Testis (tissue), 2 donors: ENCODE measurements around the gene GRIN2C.

Experiments
- CTCF ChIP-seq, 3 experiments: fragments of 450-650 bp in 2 of 3; fragments of 200-600 bp in 1 of 3; sonication (generic) in 1 of 3; IDR thresholded peaks; one replicate each; pipeline ENCODE4 v1.5.1; 2016 to 2019; ENCODE audit warnings: antibody characterized with exemption in 3 of 3, mild to moderate bottlenecking in 2 of 3, moderate library complexity in 1 of 3
- POLR2A ChIP-seq: fragments of 450-650 bp; IDR thresholded peaks from one replicate; pipeline ENCODE4 v1.6.1; 2017; ENCODE audit warnings: antibody characterized with exemption, mild to moderate bottlenecking, moderate library complexity

DNA sequence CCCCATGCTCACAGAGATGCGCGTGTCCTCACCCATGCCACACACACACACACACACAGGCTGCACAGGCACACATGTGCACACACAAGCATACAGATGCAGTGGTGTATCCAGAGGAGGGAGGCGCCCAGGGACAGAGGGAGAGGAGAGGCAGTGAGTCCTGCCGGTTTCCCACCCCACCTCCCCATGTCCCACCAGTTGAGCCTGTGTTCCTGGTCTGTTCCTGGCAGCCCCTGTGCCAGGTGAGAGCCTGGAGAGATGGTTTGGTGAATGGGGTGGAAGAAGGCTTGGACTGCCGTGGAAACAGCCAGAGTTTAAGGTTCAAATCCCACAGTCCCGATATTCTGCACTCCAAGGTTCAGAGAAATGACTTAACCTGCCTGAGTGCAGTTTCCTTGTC, 44.0 kb upstream of the GRIN2C start:
- TF ChIP-seq CTCF (IDR thresholded peaks at IDR 0.05) (no peak), POLR2A (no peak)
